ENCODE results near the gene SIRT1. TPM values are rescaled to one million over a fixed set of nuclear protein-coding genes. Genes with fewer than 3 reads are reported as not detected.

SIRT1 gene
- total RNA-seq, 2 donors from 2014 or later = 13.5 to 15.8 TPM

DNA sequence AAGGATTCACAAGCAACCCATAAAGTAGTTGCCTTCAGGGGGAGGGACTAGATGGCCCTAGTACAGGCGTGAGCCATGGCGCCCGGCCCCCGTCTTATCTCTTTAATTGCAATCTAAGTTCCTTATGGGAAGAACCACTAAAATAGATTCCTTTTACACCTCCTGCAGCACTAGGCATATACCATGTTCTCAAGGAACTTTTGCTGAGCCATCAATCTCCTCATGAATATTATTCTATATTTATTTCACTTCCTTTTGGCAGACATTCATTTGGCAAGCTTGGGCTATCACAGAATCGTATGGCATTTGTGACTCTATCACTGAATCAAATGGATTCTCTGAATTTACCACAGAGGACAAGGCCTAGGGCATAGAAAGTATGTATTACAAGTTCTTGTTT lies 31.7 kb upstream of the SIRT1 start:
- WGBS, 2 donors = 60 to 81% methylated on average over 5 of the region's 5 CpGs

GRCh38 chr10:67853512-67853911 lies 30.9 kb upstream of the SIRT1 start:
- 59 to 68% methylated on average over 3 of the region's 3 CpGs for WGBS, 2 donors
- DNase-seq = no peak
- H3K27me3 ChIP-seq = no peaks in the 10 kb centered on the region
- no peaks in the 10 kb centered on the region for H3K9me3 ChIP-seq
- no peak overlapping the region for H3K27ac ChIP-seq
- no peak overlapping the region for H3K4me3 ChIP-seq
- intact Hi-C loops (cut with DNase I) = loop anchor here (10.0 kb wide), 1 partner anchor 301 kb away; no protein-coding TSS in a partner anchor
- H3K36me3 ChIP-seq (replicated peaks in 1 of 2; ENCODE audit: insufficient read depth in 1 of 2, low read depth in 2 of 2) = no peaks in the 10 kb centered on the region
- no peak for ATAC-seq
- no peak for TF ChIP-seq POLR2A (IDR thresholded peaks at IDR 0.05)
- H3K4me1 ChIP-seq = peaks cover 6% of the 10 kb centered on the region

More for the DNA sequence above, 31.7 kb upstream of the SIRT1 start:
- no peak overlapping the region for H3K27ac ChIP-seq
- H3K27me3 ChIP-seq = no peaks in the 10 kb centered on the region
- no peaks in the 10 kb centered on the region for H3K9me3 ChIP-seq
- TF ChIP-seq POLR2A (IDR thresholded peaks at IDR 0.05) (no peak), CTCF (IDR thresholded peaks at IDR 0.05) (no peak)
- no peak for ATAC-seq
- H3K4me3 ChIP-seq = no peak overlapping the region
- no peak for DNase-seq
- H3K4me1 ChIP-seq = peaks cover 6% of the 10 kb centered on the region
- no peaks in the 10 kb centered on the region for H3K36me3 ChIP-seq (replicated peaks in 1 of 2; ENCODE audit: insufficient read depth in 1 of 2, low read depth in 2 of 2)
- intact Hi-C loops (cut with DNase I) = loop anchor here (10.0 kb wide), 1 partner anchor 302 kb away; no protein-coding TSS in a partner anchor

- intact Hi-C loops (cut with DNase I) = loop anchor here (10.0 kb wide), 1 partner anchor 296 kb away; no protein-coding TSS in a partner anchor
Measured at GRCh38 chr10:67858971-67859370, 25.5 kb upstream of the SIRT1 start.

DNA sequence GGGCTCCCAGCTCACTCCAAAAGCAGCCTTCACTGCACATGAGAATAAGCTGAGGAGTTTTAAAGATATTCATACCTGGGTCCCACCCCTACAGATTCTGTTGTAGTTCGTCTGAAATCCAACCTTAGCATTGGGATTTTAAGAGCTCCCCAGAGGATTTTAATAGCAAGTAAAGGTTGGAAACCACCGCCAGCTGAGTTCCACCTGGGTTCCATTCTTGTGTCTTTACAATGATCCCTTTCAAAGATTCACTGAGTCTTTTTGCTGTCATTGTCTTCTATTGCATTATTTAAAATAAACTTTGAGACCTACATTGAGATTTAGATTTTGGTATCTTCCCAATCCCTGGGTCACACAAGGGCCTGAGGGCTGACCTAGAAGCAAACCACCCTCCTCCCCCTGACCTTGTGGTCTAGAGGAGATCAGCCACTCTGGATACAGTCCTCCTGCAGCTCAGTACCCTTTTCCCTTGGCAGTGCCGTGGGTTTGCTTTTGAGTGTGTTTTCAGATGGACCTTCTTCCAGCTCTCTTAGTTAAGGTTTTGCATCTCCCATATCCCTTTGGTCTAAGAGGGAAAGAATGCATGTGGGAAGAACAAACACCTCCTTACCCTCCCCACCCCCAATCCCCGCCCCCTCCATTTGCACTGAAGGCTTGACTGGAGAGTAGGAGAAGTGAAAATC lies 22.6 kb upstream of the SIRT1 start:
- Histone ChIP-seq H3K4me3 (no peak overlapping the region), H3K36me3 (replicated peaks in 1 of 2; ENCODE audit: insufficient read depth in 1 of 2, low read depth in 2 of 2) (no peaks in the 10 kb centered on the region), H3K27ac (no peak overlapping the region), H3K4me1 (no peaks in the 10 kb centered on the region), H3K9me3 (no peaks in the 10 kb centered on the region), H3K27me3 (no peaks in the 10 kb centered on the region)
- 78 to 79% methylated on average over 4 of the region's 4 CpGs for WGBS, 2 donors
- TF ChIP-seq POLR2A (IDR thresholded peaks at IDR 0.05) (no peak), CTCF (IDR thresholded peaks at IDR 0.05) (no peak)
- ATAC-seq (no peak), DNase-seq (no peak)
- intact Hi-C loops (cut with DNase I) = no loop called here

More at GRCh38 chr10:67858971-67859370, 25.5 kb upstream of the SIRT1 start:
- 91 to 95% methylated on average over 2 of the region's 2 CpGs for WGBS, 2 donors
- Histone ChIP-seq H3K4me1 (no peaks in the 10 kb centered on the region), H3K4me3 (no peak overlapping the region), H3K27me3 (no peaks in the 10 kb centered on the region), H3K27ac (no peak overlapping the region), H3K9me3 (no peaks in the 10 kb centered on the region), H3K36me3 (replicated peaks in 1 of 2; ENCODE audit: insufficient read depth in 1 of 2, low read depth in 2 of 2) (no peaks in the 10 kb centered on the region)
- ATAC-seq (no peak), DNase-seq (no peak)
- TF ChIP-seq POLR2A (IDR thresholded peaks at IDR 0.05) = no peak
- no peak for TF ChIP-seq CTCF (IDR thresholded peaks at IDR 0.05)

DNA sequence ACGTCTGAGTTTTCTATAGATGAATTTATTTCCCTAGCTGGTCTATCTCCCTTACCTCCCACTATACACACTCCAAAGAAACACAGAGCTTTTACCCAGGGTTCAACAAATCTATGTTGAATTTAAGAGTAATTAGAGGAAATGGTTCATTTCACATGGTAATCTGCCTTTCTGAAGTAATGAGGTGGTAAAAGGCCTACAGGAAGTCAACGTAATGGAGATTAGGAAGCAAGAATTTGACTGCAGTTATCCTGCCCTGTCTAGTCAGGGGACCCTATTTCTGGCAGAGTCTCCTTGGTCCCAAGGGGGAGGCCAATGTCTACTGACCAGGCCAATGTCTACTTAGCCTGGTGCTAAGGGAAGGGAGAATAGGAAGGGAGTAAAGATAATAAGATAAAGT lies 21.4 kb upstream of the SIRT1 start:
- no peaks in the 10 kb centered on the region for H3K27me3 ChIP-seq
- no peak for ATAC-seq
- no peak overlapping the region for H3K27ac ChIP-seq
- H3K9me3 ChIP-seq = no peaks in the 10 kb centered on the region
- H3K36me3 ChIP-seq (replicated peaks in 1 of 2; ENCODE audit: insufficient read depth in 1 of 2, low read depth in 2 of 2) = no peaks in the 10 kb centered on the region
- H3K4me3 ChIP-seq = no peak overlapping the region
- 73 to 80% methylated on average over 2 of the region's 2 CpGs for WGBS, 2 donors
- TF ChIP-seq CTCF (IDR thresholded peaks at IDR 0.05) = no peak
- TF ChIP-seq POLR2A (IDR thresholded peaks at IDR 0.05) = no peak
- no peak for DNase-seq
- intact Hi-C loops (cut with DNase I) = no loop called here
- no peaks in the 10 kb centered on the region for H3K4me1 ChIP-seq
